Activated B cell treated with CpG ODN at 0.5 μM for 24 hours (primary cell): ENCODE measurements around the gene TGM2. TPM values are rescaled to one million over a fixed set of nuclear protein-coding genes. Genes with fewer than 3 reads are reported as not detected.

Experiments used
- ATAC-seq: fragments of 200-7000 bp; cut with Tn5 transposase; one replicate; pipeline ENCODE4 v1.10.0; 2021; ENCODE audit warnings: low read depth, mild to moderate bottlenecking, moderate library complexity
- CTCF ChIA-PET: fragments of 350-600 bp; sonication (Branson Sonifier 250); formaldehyde crosslinking; loops from one replicate; lab custom pipeline; 2021; ENCODE audit warnings: antibody characterized with exemption; lab: Charles Lee
- POLR2A ChIA-PET: fragments of 350-600 bp; sonication (Branson Sonifier 250); formaldehyde crosslinking; loops from one replicate; lab custom pipeline; 2021; ENCODE audit warnings: antibody characterized with exemption; lab: Charles Lee
- DNase-seq: peaks from one replicate; pipeline ENCODE4 v3.0.0; 2022
- H3K27ac Mint-ChIP-seq: one replicate; pipeline ENCODE4 v1.8.0; 2020; ENCODE audit warnings: mixed read lengths
- H3K27me3 Mint-ChIP-seq: one replicate; pipeline ENCODE4 v1.8.0; 2021; ENCODE audit warnings: mixed read lengths
- H3K36me3 Mint-ChIP-seq: one replicate; pipeline ENCODE4 v1.8.0; 2021; ENCODE audit warnings: low read depth, mixed read lengths
- H3K4me1 Mint-ChIP-seq: one replicate; pipeline ENCODE4 v1.8.0; 2021; ENCODE audit warnings: mixed read lengths
- H3K4me3 Mint-ChIP-seq: one replicate; pipeline ENCODE4 v1.8.0; 2020; ENCODE audit warnings: mild to moderate bottlenecking, mixed read lengths
- H3K9me3 Mint-ChIP-seq: one replicate; pipeline ENCODE4 v1.8.0; 2020; ENCODE audit warnings: mixed read lengths
- CTCF ChIP-seq: fragments of 200-600 bp; IDR thresholded peaks from one replicate; pipeline ENCODE4 v1.8.0; 2022; ENCODE audit warnings: antibody characterized with exemption, mild to moderate bottlenecking
- intact Hi-C: fragments of 100-400 bp; cut with micrococcal nuclease; formaldehyde crosslinking; loops from one replicate; pipeline ENCODE4 v1.15.1; 2024
- total RNA-seq: library from RNA; stranded (reverse); gene quantifications from 2 replicates; pipeline ENCODE4 v1.2.3, GENCODE V29; 2022

Gene TGM2
- total RNA-seq, 1 donor from 2014 or later, result 22.9 TPM

- ChIA-PET POLR2A (no interaction called here), CTCF (interaction anchor here (2.0 kb wide), 1 partner anchor 13 kb away, joined by 9 read pairs; no protein-coding TSS in a partner anchor)
- TF ChIP-seq CTCF, result no peak
- no peaks in the 10 kb centered on the region for H3K4me1 Mint-ChIP-seq
- H3K4me3 Mint-ChIP-seq, result no peak overlapping the region
- DNase-seq (no peak), ATAC-seq (no peak)
- no peak overlapping the region for H3K27ac Mint-ChIP-seq
- H3K9me3 Mint-ChIP-seq, result no peaks in the 10 kb centered on the region
- intact Hi-C loops, result no loop called here
- H3K27me3 Mint-ChIP-seq, result peaks cover 4% of the 10 kb centered on the region
- H3K36me3 Mint-ChIP-seq, result no peaks in the 10 kb centered on the region
Measured at GRCh38 chr20:38208523-38208922, 43.5 kb upstream of the TGM2 start.

- DNase-seq, result no peak
- no peak for ATAC-seq
- no peaks in the 10 kb centered on the region for H3K4me1 Mint-ChIP-seq
- intact Hi-C loops, result no loop called here
- H3K4me3 Mint-ChIP-seq, result no peak overlapping the region
- no peaks in the 10 kb centered on the region for H3K36me3 Mint-ChIP-seq
- H3K27me3 Mint-ChIP-seq, result peaks cover 8% of the 10 kb centered on the region
- ChIA-PET CTCF (interaction anchor here (2.0 kb wide), 1 partner anchor 13 kb away, joined by 9 read pairs; no protein-coding TSS in a partner anchor), POLR2A (no interaction called here)
- no peak overlapping the region for H3K27ac Mint-ChIP-seq
- no peak for TF ChIP-seq CTCF
- no peaks in the 10 kb centered on the region for H3K9me3 Mint-ChIP-seq
Measured at GRCh38 chr20:38208088-38208487, 43.0 kb upstream of the TGM2 start.

- Mint-ChIP-seq H3K9me3 (no peaks in the 10 kb centered on the region), H3K36me3 (no peaks in the 10 kb centered on the region), H3K4me1 (no peaks in the 10 kb centered on the region), H3K4me3 (no peak overlapping the region), H3K27ac (no peak overlapping the region), H3K27me3 (peaks cover 8% of the 10 kb centered on the region)
- no peak for TF ChIP-seq CTCF
- POLR2A ChIA-PET, result no interaction called here
- CTCF ChIA-PET, result interaction anchor here (2.0 kb wide), 1 partner anchor 14 kb away, joined by 9 read pairs; no protein-coding TSS in a partner anchor
- ATAC-seq, result no peak
- no peak for DNase-seq
- intact Hi-C loops, result no loop called here
Measured at GRCh38 chr20:38207621-38208020, 42.6 kb upstream of the TGM2 start.

- H3K4me1 Mint-ChIP-seq, result no peaks in the 10 kb centered on the region
- CTCF ChIA-PET, result no interaction called here
- no peak overlapping the region for H3K4me3 Mint-ChIP-seq
- H3K27me3 Mint-ChIP-seq, result peaks cover 8% of the 10 kb centered on the region
- intact Hi-C loops, result no loop called here
- no peak for TF ChIP-seq CTCF
- H3K27ac Mint-ChIP-seq, result no peak overlapping the region
- no peak for DNase-seq
- POLR2A ChIA-PET, result no interaction called here
- ATAC-seq, result no peak
- no peaks in the 10 kb centered on the region for H3K36me3 Mint-ChIP-seq
- no peaks in the 10 kb centered on the region for H3K9me3 Mint-ChIP-seq
Measured at GRCh38 chr20:38205001-38205400, 39.9 kb upstream of the TGM2 start.

GRCh38 chr20:38203981-38204357 lies 38.9 kb upstream of the TGM2 start:
- intact Hi-C loops, result no loop called here
- no peaks in the 10 kb centered on the region for H3K9me3 Mint-ChIP-seq
- no peak for ATAC-seq
- no peaks in the 10 kb centered on the region for H3K4me1 Mint-ChIP-seq
- TF ChIP-seq CTCF, result no peak
- ChIA-PET CTCF (no interaction called here), POLR2A (no interaction called here)
- H3K27ac Mint-ChIP-seq, result no peak overlapping the region
- peaks cover 8% of the 10 kb centered on the region for H3K27me3 Mint-ChIP-seq
- no peaks in the 10 kb centered on the region for H3K36me3 Mint-ChIP-seq
- no peak for DNase-seq
- no peak overlapping the region for H3K4me3 Mint-ChIP-seq
